CD8-positive, alpha-beta memory T cell (primary cell): ENCODE data around the gene ALDH3A1. TPM values are rescaled to one million over a fixed set of nuclear protein-coding genes. Genes with fewer than 3 reads are reported as not detected.
A peak's percentile ranks its signal among the peaks of the same experiment; 100 is the strongest.

Experiments used
- CTCF ChIA-PET: fragments of 350-600 bp; sonication (Branson Sonifier 250); formaldehyde crosslinking; loops from one replicate; lab custom pipeline; 2021; ENCODE audit warnings: antibody characterized with exemption; lab: Charles Lee
- POLR2A ChIA-PET: fragments of 350-600 bp; sonication (Branson Sonifier 250); formaldehyde crosslinking; loops from one replicate; lab custom pipeline; 2021; ENCODE audit warnings: antibody characterized with exemption; lab: Charles Lee
- DNase-seq, 5 donors: peaks; one replicate each; pipeline versions ENCODE4 v3.0.0 to v3.0.0-alpha.2; 2020 to 2022; ENCODE audit warnings: mixed read lengths in 1 of 5
- H3K27ac ChIP-seq: one replicate; pipeline ENCODE4 v1.7.0; 2013; ENCODE audit warnings: low read depth, mild to moderate bottlenecking, low read length, moderate library complexity
- H3K27me3 ChIP-seq: 2 replicates; pipeline ENCODE4 v1.7.0; 2013; ENCODE audit warnings: low read length, mild to moderate bottlenecking; ENCODE audit not compliant: insufficient read depth, poor library complexity, severe bottlenecking
- H3K36me3 ChIP-seq: 2 replicates; pipeline ENCODE4 v1.7.0; 2013; ENCODE audit warnings: mild to moderate bottlenecking, low read length, moderate library complexity; ENCODE audit not compliant: insufficient read depth
- H3K4me1 ChIP-seq: 2 replicates; pipeline ENCODE4 v1.7.0; 2013; ENCODE audit warnings: mild to moderate bottlenecking, low read length, moderate library complexity; ENCODE audit not compliant: insufficient read depth
- H3K4me3 ChIP-seq: 2 replicates; pipeline ENCODE4 v1.7.0; 2013; ENCODE audit warnings: mild to moderate bottlenecking, low read length
- H3K9me3 ChIP-seq: 2 replicates; pipeline ENCODE4 v1.7.0; 2013; ENCODE audit warnings: mild to moderate bottlenecking, low read length
- H3K27ac Mint-ChIP-seq, 8 donors: one replicate each; pipeline ENCODE4 v1.8.0; 2020 to 2021; ENCODE audit warnings: mixed read lengths in 8 of 8, mild to moderate bottlenecking in 6 of 8, inconsistent platforms in 3 of 8, moderate library complexity in 3 of 8
- H3K27me3 Mint-ChIP-seq, 2 donors: one replicate each; pipeline ENCODE4 v1.8.0; 2020 to 2021; ENCODE audit warnings: mixed read lengths in 2 of 2, mild to moderate bottlenecking in 1 of 2, moderate library complexity in 1 of 2
- H3K36me3 Mint-ChIP-seq, 3 donors: one replicate each; pipeline ENCODE4 v1.8.0; 2020 to 2021; ENCODE audit warnings: mixed read lengths in 3 of 3, inconsistent platforms in 1 of 3, mild to moderate bottlenecking in 1 of 3
- H3K4me1 Mint-ChIP-seq, 3 donors: one replicate each; pipeline ENCODE4 v1.8.0; 2020 to 2021; ENCODE audit warnings: mixed read lengths in 3 of 3, inconsistent platforms in 1 of 3, mild to moderate bottlenecking in 1 of 3
- H3K4me3 Mint-ChIP-seq, 7 donors: one replicate each; pipeline ENCODE4 v1.8.0; 2020 to 2021; ENCODE audit warnings: mixed read lengths in 7 of 7, mild to moderate bottlenecking in 6 of 7, moderate library complexity in 4 of 7, inconsistent platforms in 2 of 7
- H3K9me3 Mint-ChIP-seq, 5 donors: one replicate each; pipeline ENCODE4 v1.8.0; 2020 to 2022; ENCODE audit warnings: mixed read lengths in 5 of 5, mild to moderate bottlenecking in 3 of 5, moderate library complexity in 2 of 5, inconsistent platforms in 1 of 5
- polyA plus RNA-seq: library from polyadenylated mRNA; unstranded; fragments of 300-500 nt; fragmentation: Illumina TruSeq; gene quantifications from one replicate; pipeline ENCODE4 v1.2.3, GENCODE V29; 2021
- total RNA-seq, 2 experiments: library from RNA; stranded (reverse); gene quantifications; one replicate each; pipeline ENCODE4 v1.2.3, GENCODE V29; 2021

Gene ALDH3A1
- total and polyA plus RNA-seq, 3 experiments from 2014 or later = 0.32 TPM; not detected in 2

DNA sequence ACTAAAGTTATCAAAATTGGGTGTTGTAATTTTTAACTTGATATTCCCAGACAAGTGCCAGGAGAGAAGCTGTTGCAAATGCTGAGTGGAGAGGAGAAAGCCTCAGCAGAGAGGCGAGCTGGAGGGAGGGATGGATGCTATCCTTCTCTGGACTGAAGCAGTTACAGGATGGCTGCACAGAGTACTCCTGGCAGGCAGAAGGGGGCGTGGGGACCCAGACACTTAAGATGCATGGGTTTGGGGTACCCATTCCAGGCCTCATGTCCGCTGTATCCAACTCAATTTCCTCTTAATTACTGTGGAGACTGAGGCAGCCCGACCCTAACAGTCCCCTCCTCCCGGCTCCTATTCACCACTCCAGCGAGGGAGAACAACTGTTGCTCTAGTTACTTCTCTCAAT lies 25.4 kb upstream of the ALDH3A1 start:
- Mint-ChIP-seq H3K9me3 (no peaks in the 10 kb centered on the region), H3K4me3 (no peak overlapping the region), H3K4me1 (peaks cover 20 to 34% (median 30%) of the 10 kb centered on the region in 3 donors), H3K27ac (peak overlapping the region in 3 of 8 donors; percentile 33 to 66 (median 51)), H3K36me3 (peaks cover 0 to 30% (median 13%) of the 10 kb centered on the region in 3 donors), H3K27me3 (no peaks in the 10 kb centered on the region)
- no peak overlapping the region for H3K4me3 ChIP-seq
- no peaks in the 10 kb centered on the region for H3K27me3 ChIP-seq
- H3K27ac ChIP-seq = no peak overlapping the region
- peaks cover 49% of the 10 kb centered on the region for H3K4me1 ChIP-seq
- no peaks in the 10 kb centered on the region for H3K36me3 ChIP-seq
- no peaks in the 10 kb centered on the region for H3K9me3 ChIP-seq
- ChIA-PET POLR2A (no interaction called here), CTCF (interaction anchor here (1.4 to 3.6 kb wide), 2 partner anchors 9 to 11 kb away, joined by 3 to 22 read pairs; no protein-coding TSS in a partner anchor)
- no peak for DNase-seq

DNA sequence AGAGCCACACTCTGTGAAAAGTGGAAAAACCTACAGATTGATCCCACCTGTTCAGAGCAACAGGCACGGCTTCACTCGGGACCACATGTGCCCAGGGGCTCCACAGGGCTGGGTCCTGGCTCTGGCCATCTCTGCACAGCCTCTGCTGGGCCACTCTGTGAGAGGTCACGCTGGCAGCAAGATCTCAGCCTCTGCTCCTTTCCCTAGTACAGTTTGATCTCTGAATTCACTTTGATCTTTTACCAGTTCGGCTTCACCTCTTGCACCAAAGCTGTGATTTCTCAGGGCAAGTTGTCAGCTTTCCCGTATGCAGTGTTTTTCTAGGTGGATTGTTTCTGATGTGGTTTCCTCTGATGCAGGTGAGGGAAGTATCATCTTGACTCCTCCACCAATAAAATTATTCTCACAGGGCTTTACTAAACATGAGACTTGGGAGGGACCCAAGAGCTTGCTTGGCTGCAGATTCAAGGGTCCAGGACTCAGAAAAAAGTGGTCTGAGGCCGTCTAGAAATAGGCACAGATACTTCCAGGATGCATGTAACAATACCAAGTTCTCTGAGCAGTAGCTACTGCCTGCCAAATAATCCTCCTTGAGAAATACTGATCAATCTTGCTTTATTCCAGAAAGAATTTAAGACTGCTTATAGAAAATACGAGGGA lies 24.0 kb upstream of the ALDH3A1 start:
- H3K4me3 ChIP-seq = no peak overlapping the region
- H3K4me1 Mint-ChIP-seq = peaks cover 20 to 34% (median 30%) of the 10 kb centered on the region in 3 donors
- peak overlapping the region in 6 of 7 donors; percentile 34 to 68 (median 66) for H3K4me3 Mint-ChIP-seq
- peak overlapping the region; percentile 55 to 93 (median 84) for H3K27ac Mint-ChIP-seq
- peaks cover 0 to 21% (median 9%) of the 10 kb centered on the region in 3 donors for H3K36me3 Mint-ChIP-seq
- peak in 2 of 5 donors; percentile 73 to 88 for DNase-seq
- POLR2A ChIA-PET = no interaction called here
- no peaks in the 10 kb centered on the region for H3K9me3 Mint-ChIP-seq
- H3K9me3 ChIP-seq = no peaks in the 10 kb centered on the region
- H3K4me1 ChIP-seq = peaks cover 64% of the 10 kb centered on the region
- no peak overlapping the region for H3K27ac ChIP-seq
- H3K27me3 Mint-ChIP-seq = no peaks in the 10 kb centered on the region
- no peaks in the 10 kb centered on the region for H3K36me3 ChIP-seq
- CTCF ChIA-PET = interaction anchor here (0.6 to 3.6 kb wide), 6 partner anchors 10 to 410 kb away, joined by 3 to 22 read pairs (median 4); partner anchors contain the start of gene B9D1
- H3K27me3 ChIP-seq = no peaks in the 10 kb centered on the region

DNA sequence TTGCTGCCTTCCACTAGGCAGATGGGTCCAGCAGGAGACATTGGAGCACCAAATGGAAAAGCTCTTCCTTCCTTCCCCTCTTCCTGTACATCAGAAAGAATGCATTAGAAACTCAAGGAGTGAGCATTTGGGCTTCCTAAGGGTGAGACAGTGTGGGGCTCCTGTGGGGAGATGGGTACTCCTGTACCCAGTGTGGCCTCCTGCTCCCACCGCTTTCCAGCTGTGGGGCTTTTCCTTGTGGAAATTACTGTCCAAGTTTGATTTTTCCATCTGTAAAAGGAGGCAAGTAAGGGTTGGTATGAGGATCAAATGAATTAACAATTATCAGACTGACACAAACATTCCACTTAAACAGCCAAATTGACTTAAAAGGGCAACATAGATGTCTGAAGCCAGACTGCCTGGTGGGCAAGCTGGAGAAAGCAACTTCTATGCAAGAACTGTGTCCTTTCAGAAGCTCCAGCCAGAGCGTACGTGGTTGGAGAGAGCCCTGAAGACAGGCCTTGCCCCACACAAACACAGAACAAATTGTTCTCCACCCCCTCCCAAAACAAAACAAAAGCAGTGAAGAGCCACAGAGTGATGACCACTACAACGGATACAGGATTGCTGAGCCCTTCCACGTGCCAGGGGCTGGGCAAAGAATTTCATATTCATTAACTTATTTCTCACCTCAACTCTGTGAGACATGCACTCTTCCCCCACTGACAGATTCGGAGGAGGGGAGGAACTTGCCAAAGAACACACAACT lies 23.1 kb upstream of the ALDH3A1 start:
- POLR2A ChIA-PET = no interaction called here

DNA sequence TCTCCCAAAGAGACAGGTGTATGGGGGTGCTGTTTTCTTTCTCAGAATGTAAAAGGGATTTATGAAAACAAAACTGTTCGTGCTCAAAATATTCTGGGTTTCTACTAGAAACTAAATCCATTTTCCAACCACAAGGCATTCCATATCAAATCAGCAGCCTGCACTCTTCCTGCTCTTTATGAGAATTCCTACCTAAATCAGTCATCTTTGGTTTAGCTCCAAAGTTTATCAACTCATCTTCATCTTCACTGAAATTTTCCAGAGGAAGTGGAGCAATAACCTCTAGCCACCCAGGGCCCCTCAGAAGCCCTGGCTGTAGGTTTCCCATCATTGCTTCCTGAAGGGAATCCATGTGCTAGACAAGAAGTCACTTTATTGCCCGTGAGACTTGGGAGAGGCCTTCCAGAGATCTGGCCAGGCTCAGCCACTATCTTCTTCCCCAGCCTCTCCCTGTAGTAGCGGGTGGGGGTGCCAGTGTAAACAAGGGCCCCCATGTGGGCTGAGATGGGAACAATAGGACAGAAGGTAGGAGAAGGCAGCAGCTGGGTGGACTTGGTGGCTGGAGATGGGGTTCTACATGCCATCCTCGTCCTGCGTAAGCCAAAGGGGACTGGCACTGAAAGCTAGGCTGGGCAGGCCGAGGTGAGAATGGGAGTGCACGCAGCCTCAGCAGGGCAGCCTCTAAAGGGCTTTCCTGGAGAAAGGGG lies 22.0 kb upstream of the ALDH3A1 start:
- Mint-ChIP-seq H3K27me3 (peaks cover 0 to 4% of the 10 kb centered on the region in 2 donors), H3K27ac (peak overlapping the region in 3 of 8 donors; percentile 45 to 95 (median 51)), H3K9me3 (no peaks in the 10 kb centered on the region), H3K4me1 (peaks cover 22 to 34% (median 32%) of the 10 kb centered on the region in 3 donors), H3K36me3 (peaks cover 0 to 3% (median 2%) of the 10 kb centered on the region in 3 donors), H3K4me3 (no peak overlapping the region)
- POLR2A ChIA-PET = no interaction called here
- DNase-seq = no peak
- H3K4me3 ChIP-seq = no peak overlapping the region
- no peak overlapping the region for H3K27ac ChIP-seq
- no peaks in the 10 kb centered on the region for H3K9me3 ChIP-seq
- CTCF ChIA-PET = interaction anchor here (1.0 to 3.6 kb wide), 2 partner anchors 8 to 257 kb away, joined by 4 to 22 read pairs; no protein-coding TSS in a partner anchor
- H3K36me3 ChIP-seq = no peaks in the 10 kb centered on the region
- H3K27me3 ChIP-seq = no peaks in the 10 kb centered on the region
- peaks cover 76% of the 10 kb centered on the region for H3K4me1 ChIP-seq

More for the DNA sequence above, 23.1 kb upstream of the ALDH3A1 start:
- CTCF ChIA-PET = interaction anchor here (0.6 to 3.6 kb wide), 4 partner anchors 9 to 409 kb away, joined by 3 to 22 read pairs (median 5); partner anchors contain the start of gene B9D1
- peak overlapping the region in 7 of 8 donors; percentile 39 to 93 (median 84) for H3K27ac Mint-ChIP-seq
- H3K36me3 ChIP-seq = no peaks in the 10 kb centered on the region
- peaks cover 22 to 34% (median 32%) of the 10 kb centered on the region in 3 donors for H3K4me1 Mint-ChIP-seq
- H3K4me3 Mint-ChIP-seq = peak overlapping the region in 6 of 7 donors; percentile 11 to 68 (median 52)
- H3K36me3 Mint-ChIP-seq = peaks cover 0 to 14% (median 5%) of the 10 kb centered on the region in 3 donors
- DNase-seq = no peak
- no peak overlapping the region for H3K27ac ChIP-seq
- H3K4me3 ChIP-seq = no peak overlapping the region
- H3K9me3 ChIP-seq = no peaks in the 10 kb centered on the region
- no peaks in the 10 kb centered on the region for H3K9me3 Mint-ChIP-seq
- H3K4me1 ChIP-seq = peaks cover 73% of the 10 kb centered on the region
- no peaks in the 10 kb centered on the region for H3K27me3 ChIP-seq
- no peaks in the 10 kb centered on the region for H3K27me3 Mint-ChIP-seq

DNA sequence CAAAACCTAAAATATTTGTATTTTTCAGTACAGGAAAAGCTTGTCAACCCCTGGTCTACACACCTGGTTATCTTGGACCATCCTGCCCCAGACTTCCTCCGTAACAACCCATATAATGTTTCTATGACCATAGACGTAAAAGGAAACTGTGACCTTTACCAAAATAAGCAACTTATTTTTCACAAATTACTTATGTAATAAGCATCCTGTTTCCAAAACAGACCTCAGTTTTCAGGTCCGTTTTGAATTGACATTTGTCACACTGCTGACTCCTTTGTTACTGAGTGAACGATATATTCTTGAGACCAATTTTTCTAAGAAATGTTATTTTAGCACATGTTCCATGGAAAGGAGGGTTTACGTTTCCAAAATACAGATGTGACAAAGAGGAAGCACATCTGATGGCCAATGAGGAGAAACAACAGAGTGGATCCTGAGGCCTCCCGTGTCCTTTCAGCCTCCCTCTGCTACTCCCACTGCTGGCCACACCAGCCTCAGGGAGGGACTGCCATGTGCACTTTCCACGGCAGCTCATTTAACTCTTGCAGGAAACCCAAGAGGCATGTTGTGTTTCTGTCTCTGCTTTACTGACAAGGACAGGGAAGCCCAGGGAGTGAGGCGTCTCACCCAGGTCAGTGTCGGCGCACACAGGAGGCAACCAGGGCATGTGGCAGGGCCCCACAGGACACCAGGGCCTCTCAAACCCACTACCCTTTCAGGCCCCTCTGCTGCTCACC lies 20.1 kb upstream of the ALDH3A1 start:
- DNase-seq = no peak
- Histone ChIP-seq H3K4me3 (no peak overlapping the region), H3K27me3 (no peaks in the 10 kb centered on the region), H3K27ac (no peak overlapping the region), H3K36me3 (no peaks in the 10 kb centered on the region), H3K4me1 (peaks cover 68% of the 10 kb centered on the region), H3K9me3 (no peaks in the 10 kb centered on the region)
- H3K9me3 Mint-ChIP-seq = no peaks in the 10 kb centered on the region
- no peak overlapping the region for H3K27ac Mint-ChIP-seq
- no peaks in the 10 kb centered on the region for H3K36me3 Mint-ChIP-seq
- peaks cover under 1 to 15% of the 10 kb centered on the region in 2 donors for H3K27me3 Mint-ChIP-seq
- H3K4me1 Mint-ChIP-seq = peaks cover 22 to 29% (median 28%) of the 10 kb centered on the region in 3 donors
- POLR2A ChIA-PET = interaction anchor here (0.6 kb wide), 1 partner anchor 58 kb away, joined by 5 read pairs; no protein-coding TSS in a partner anchor
- no peak overlapping the region for H3K4me3 Mint-ChIP-seq
- CTCF ChIA-PET = interaction anchor here (1.3 to 4.8 kb wide), 2 partner anchors 251 to 405 kb away, joined by 4 to 37 read pairs; no protein-coding TSS in a partner anchor

DNA sequence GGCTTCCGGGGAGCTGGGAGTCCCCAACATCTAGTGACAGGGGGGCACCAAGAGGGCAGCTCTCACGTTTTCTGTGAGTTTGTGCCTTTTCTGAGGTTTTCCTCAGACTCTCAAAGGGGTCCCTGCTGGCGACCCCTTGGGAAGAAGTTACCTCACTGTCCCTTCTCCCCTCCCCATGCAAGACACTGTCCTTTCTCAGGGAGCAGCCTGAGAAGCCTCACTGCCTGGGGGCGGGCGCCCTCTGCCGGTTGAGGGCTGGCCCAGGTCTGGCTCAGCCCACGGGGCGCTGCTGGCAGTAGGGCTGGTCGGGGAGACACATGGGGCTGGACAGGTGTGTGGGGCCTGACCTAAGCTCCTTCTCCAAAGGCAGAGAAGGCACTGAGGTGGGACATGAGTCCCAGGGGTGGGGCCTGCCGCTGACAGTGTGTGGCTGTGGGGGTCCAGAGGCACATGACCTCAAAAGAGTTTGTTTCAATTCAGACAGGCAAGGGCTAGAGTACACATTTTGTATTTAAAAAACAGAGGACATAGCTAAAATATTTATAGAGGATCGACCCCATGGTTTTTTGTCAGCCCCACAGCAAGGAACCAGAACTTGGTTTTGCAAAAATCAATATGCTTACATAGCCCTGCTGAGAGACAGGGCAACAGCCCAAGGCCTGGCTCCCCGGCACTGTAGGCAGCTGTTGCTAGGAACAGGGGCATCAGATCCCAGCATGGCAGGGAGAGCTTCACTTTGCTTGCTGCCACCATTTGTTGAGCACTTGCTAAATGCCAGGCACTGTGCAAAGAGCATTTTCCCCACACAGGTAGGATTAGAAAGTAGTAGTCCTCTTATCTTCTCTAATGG lies 18.5 kb upstream of the ALDH3A1 start:
- peaks cover 52% of the 10 kb centered on the region for H3K4me1 ChIP-seq
- no peak overlapping the region for H3K4me3 Mint-ChIP-seq
- CTCF ChIA-PET = interaction anchor here (0.6 to 4.8 kb wide), 22 partner anchors 8 to 404 kb away, joined by 3 to 37 read pairs (median 5); partner anchors contain the start of genes ALDH3A2 and B9D1
- no peaks in the 10 kb centered on the region for H3K9me3 ChIP-seq
- no peak overlapping the region for H3K27ac ChIP-seq
- peaks cover 5 to 16% of the 10 kb centered on the region in 2 donors for H3K27me3 Mint-ChIP-seq
- H3K4me1 Mint-ChIP-seq = peaks cover 12 to 18% (median 15%) of the 10 kb centered on the region in 3 donors
- no peaks in the 10 kb centered on the region for H3K36me3 ChIP-seq
- DNase-seq = peak; percentile 57 to 77 (median 68)
- H3K9me3 Mint-ChIP-seq = no peaks in the 10 kb centered on the region
- no peaks in the 10 kb centered on the region for H3K27me3 ChIP-seq
- peak overlapping the region in 1 of 8 donors; percentile 74 for H3K27ac Mint-ChIP-seq
- no peak overlapping the region for H3K4me3 ChIP-seq
- no peaks in the 10 kb centered on the region for H3K36me3 Mint-ChIP-seq
- POLR2A ChIA-PET = no interaction called here
